Stomach (tissue), 4 donors: ENCODE measurements around the gene MEIKIN.

Experiments
- EP300 ChIP-seq: sonication (generic); formaldehyde crosslinking; IDR thresholded peaks from one replicate; pipeline ENCODE4 v1.6.1; 2017; ENCODE audit warnings: antibody characterized with exemption
- POLR2A ChIP-seq, 4 donors: fragments of 450-650 bp; IDR thresholded peaks; one replicate each; pipeline ENCODE4 v1.6.1; 2016; ENCODE audit warnings: antibody characterized with exemption in 4 of 4, control low read depth in 2 of 4, mild to moderate bottlenecking in 1 of 4, moderate library complexity in 1 of 4
- POLR2AphosphoS5 ChIP-seq, 3 donors: sonication (generic); formaldehyde crosslinking; IDR thresholded peaks; one replicate each; pipeline ENCODE4 v1.6.1; 2016; ENCODE audit warnings: antibody characterized with exemption in 3 of 3
- TF ChIP-seq, protein P1 (sequence below), 7 experiments: fragments of 450-650 bp in 4 of 7; fragments of 200-600 bp in 3 of 7; sonication (generic) in 3 of 7; IDR thresholded peaks; one replicate each; pipeline ENCODE4 v1.5.1; 2016 to 2019; ENCODE audit warnings: antibody characterized with exemption in 7 of 7, control low read depth in 2 of 7, mild to moderate bottlenecking in 1 of 7

GRCh38 chr5:131974956-131975726 is 29.7 kb upstream of the MEIKIN start:
- TF ChIP-seq POLR2A (IDR thresholded peaks at IDR 0.05) = no peak
- no peak for TF ChIP-seq EP300
- TF ChIP-seq, protein P1, sequence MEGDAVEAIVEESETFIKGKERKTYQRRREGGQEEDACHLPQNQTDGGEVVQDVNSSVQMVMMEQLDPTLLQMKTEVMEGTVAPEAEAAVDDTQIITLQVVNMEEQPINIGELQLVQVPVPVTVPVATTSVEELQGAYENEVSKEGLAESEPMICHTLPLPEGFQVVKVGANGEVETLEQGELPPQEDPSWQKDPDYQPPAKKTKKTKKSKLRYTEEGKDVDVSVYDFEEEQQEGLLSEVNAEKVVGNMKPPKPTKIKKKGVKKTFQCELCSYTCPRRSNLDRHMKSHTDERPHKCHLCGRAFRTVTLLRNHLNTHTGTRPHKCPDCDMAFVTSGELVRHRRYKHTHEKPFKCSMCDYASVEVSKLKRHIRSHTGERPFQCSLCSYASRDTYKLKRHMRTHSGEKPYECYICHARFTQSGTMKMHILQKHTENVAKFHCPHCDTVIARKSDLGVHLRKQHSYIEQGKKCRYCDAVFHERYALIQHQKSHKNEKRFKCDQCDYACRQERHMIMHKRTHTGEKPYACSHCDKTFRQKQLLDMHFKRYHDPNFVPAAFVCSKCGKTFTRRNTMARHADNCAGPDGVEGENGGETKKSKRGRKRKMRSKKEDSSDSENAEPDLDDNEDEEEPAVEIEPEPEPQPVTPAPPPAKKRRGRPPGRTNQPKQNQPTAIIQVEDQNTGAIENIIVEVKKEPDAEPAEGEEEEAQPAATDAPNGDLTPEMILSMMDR (IDR thresholded peaks at IDR 0.05) = no peak
- no peak for TF ChIP-seq POLR2AphosphoS5 (IDR thresholded peaks at IDR 0.05)
